Brain microvascular endothelial cell (primary cell): Measurements from ENCODE around the gene ARSG.
A peak's percentile ranks its signal among the peaks of the same experiment; 100 is the strongest.
"Not testable (repeated sequence)": the region's sequence is repeated elsewhere in the genome, so short reads cannot be mapped to it uniquely, and the experiment has no call there.

Experiments used
- DNase-seq: peaks from one replicate; pipeline ENCODE4 v3.0.0-alpha.2; 2020
- H3K27ac ChIP-seq: fragments of 250-450 bp; sonication (Bioruptor Pico); 2 replicates; pipeline ENCODE4 v1.5.1; 2020; ENCODE audit warnings: mild to moderate bottlenecking, moderate library complexity
- H3K27me3 ChIP-seq: fragments of 250-450 bp; sonication (Bioruptor Pico); replicated peaks from 2 replicates; pipeline ENCODE4 v1.5.1; 2020; ENCODE audit warnings: mild to moderate bottlenecking
- H3K36me3 ChIP-seq: fragments of 250-450 bp; sonication (Bioruptor Pico); replicated peaks from 2 replicates; pipeline ENCODE4 v1.5.1; 2020; ENCODE audit warnings: mild to moderate bottlenecking
- H3K4me3 ChIP-seq: 2 replicates; pipeline ENCODE4 v1.5.1; 2011; ENCODE audit warnings: low read depth, mild to moderate bottlenecking, control low read depth, low read length, moderate library complexity
- CTCF ChIP-seq: IDR thresholded peaks from 2 replicates; pipeline ENCODE4 v1.5.1; 2011; ENCODE audit warnings: low read depth, mild to moderate bottlenecking, moderate library complexity, low read length, control low read depth, inconsistent platforms; ENCODE audit errors: missing control alignments
- in situ Hi-C: cut with HindIII; loops from 2 replicates; pipeline ENCODE4 v1.10.0; 2017; ENCODE audit warnings: low sequenced_read_pairs, low pct_ligation_motif_present

The ARSG gene

GRCh38 chr17:68352041-68352440 lies 60.7 kb downstream of the ARSG start:
- Histone ChIP-seq H3K4me3 (no peak overlapping the region), H3K27ac (no peak overlapping the region), H3K27me3 (no peaks in the 10 kb centered on the region), H3K36me3 (no peaks in the 10 kb centered on the region)
- in situ Hi-C loops, result no loop called here
- no peak for DNase-seq
- no peak for TF ChIP-seq CTCF

GRCh38 chr17:68352671-68353070 lies 61.4 kb downstream of the ARSG start:
- H3K4me3 ChIP-seq, H3K27me3 ChIP-seq, DNase-seq, H3K36me3 ChIP-seq, H3K27ac ChIP-seq, in situ Hi-C loops: not testable (repeated sequence)

- in situ Hi-C loops, result no loop called here
- no peak overlapping the region for H3K27ac ChIP-seq
- DNase-seq, result no peak
- H3K27me3 ChIP-seq, result no peaks in the 10 kb centered on the region
- TF ChIP-seq CTCF, result no peak
- H3K4me3 ChIP-seq, result no peak overlapping the region
- H3K36me3 ChIP-seq, result no peaks in the 10 kb centered on the region
These were observed 61.8 kb downstream of the ARSG start for GRCh38 chr17:68353111-68353521.

GRCh38 chr17:68354311-68354710 lies 63.0 kb downstream of the ARSG start:
- H3K4me3 ChIP-seq, H3K36me3 ChIP-seq, H3K27me3 ChIP-seq, DNase-seq, in situ Hi-C loops: not testable (repeated sequence)
- H3K27ac ChIP-seq, result peak overlapping the region; percentile 80

GRCh38 chr17:68355108-68355507 lies 63.8 kb downstream of the ARSG start:
- H3K36me3 ChIP-seq, H3K27me3 ChIP-seq, in situ Hi-C loops, H3K4me3 ChIP-seq: not testable (repeated sequence)
- H3K27ac ChIP-seq, result peak overlapping the region; percentile 80
- peak; percentile 81 for DNase-seq

- H3K27me3 ChIP-seq, result no peaks in the 10 kb centered on the region
- in situ Hi-C loops, result no loop called here
- H3K36me3 ChIP-seq, result no peaks in the 10 kb centered on the region
- no peak overlapping the region for H3K4me3 ChIP-seq
- no peak for TF ChIP-seq CTCF
- no peak overlapping the region for H3K27ac ChIP-seq
- peak; percentile 34 for DNase-seq
These were observed 65.2 kb downstream of the ARSG start for GRCh38 chr17:68356520-68356919.

GRCh38 chr17:68356949-68357455 lies 65.7 kb downstream of the ARSG start:
- H3K27ac ChIP-seq, result no peak overlapping the region
- TF ChIP-seq CTCF, result no peak
- H3K4me3 ChIP-seq, result no peak overlapping the region
- H3K36me3 ChIP-seq, result no peaks in the 10 kb centered on the region
- DNase-seq, result no peak
- H3K27me3 ChIP-seq, result no peaks in the 10 kb centered on the region
- in situ Hi-C loops, result no loop called here
